ENCODE measurements around the gene VWA8.

Gene VWA8

DNA sequence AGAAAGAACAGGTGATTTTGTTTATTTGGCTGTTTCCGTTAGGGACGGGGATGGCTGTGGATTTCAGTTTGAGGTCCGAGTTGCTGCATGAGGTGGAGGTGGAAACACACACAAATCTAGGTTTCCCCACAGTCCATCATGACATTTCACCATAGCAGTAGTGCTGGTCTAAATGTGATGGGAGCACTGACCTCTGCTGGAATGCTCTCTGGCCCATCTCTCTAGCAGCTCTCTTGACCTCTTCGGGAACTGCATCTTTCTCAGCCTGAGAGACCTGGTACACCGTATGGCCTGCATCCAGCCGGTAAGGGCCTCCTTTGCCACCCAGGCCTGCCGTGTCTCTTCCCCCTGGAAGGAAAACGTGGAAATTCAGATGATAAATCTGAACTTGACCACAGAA lies 349.5 kb downstream of the VWA8 start:
- H3K27ac ChIP-seq: no peak overlapping the region
- no peaks in the 10 kb centered on the region for H3K27me3 ChIP-seq
- H3K9me3 ChIP-seq: no peaks in the 10 kb centered on the region
- H3K4me1 ChIP-seq: peaks cover 0 to 19% (median 6%) of the 10 kb centered on the region in 4 donors
- TF ChIP-seq, protein P1, sequence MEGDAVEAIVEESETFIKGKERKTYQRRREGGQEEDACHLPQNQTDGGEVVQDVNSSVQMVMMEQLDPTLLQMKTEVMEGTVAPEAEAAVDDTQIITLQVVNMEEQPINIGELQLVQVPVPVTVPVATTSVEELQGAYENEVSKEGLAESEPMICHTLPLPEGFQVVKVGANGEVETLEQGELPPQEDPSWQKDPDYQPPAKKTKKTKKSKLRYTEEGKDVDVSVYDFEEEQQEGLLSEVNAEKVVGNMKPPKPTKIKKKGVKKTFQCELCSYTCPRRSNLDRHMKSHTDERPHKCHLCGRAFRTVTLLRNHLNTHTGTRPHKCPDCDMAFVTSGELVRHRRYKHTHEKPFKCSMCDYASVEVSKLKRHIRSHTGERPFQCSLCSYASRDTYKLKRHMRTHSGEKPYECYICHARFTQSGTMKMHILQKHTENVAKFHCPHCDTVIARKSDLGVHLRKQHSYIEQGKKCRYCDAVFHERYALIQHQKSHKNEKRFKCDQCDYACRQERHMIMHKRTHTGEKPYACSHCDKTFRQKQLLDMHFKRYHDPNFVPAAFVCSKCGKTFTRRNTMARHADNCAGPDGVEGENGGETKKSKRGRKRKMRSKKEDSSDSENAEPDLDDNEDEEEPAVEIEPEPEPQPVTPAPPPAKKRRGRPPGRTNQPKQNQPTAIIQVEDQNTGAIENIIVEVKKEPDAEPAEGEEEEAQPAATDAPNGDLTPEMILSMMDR (IDR thresholded peaks at IDR 0.05): no peak
- peaks cover 12 to 27% (median 21%) of the 10 kb centered on the region in 3 donors for H3K36me3 ChIP-seq
- H3K4me3 ChIP-seq: no peak overlapping the region
- DNase-seq: no peak
- intact Hi-C loops (cut with DNase I; ENCODE audit: low total_unique reads): no loop called here

DNA sequence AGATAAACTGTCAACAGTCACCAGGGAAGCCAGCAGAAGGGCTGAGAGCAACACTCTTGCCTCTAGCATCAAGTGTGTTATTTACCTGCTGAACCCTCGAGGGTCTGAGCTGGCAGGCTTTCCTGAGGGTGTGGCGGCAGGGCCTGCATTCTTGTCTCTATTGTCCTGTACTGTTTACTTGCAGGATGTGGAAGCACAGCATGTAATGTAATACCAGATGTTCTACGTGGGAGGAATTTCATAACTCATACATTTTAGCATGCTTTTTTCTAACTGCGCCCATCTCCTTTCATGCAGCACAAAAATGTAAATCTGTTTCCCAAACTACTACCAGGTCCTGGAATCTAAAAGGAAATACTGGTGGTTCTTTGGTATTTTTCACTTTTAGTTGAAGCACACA lies 350.5 kb downstream of the VWA8 start:
- no peak overlapping the region for H3K4me3 ChIP-seq
- DNase-seq: no peak
- no peak overlapping the region for H3K27ac ChIP-seq
- H3K4me1 ChIP-seq: peaks cover 0 to 12% (median 6%) of the 10 kb centered on the region in 4 donors
- H3K27me3 ChIP-seq: no peaks in the 10 kb centered on the region
- peaks cover 12 to 29% (median 21%) of the 10 kb centered on the region in 3 donors for H3K36me3 ChIP-seq
- intact Hi-C loops (cut with DNase I; ENCODE audit: low total_unique reads): no loop called here
- TF ChIP-seq, protein P1 (IDR thresholded peaks at IDR 0.05): no peak
- H3K9me3 ChIP-seq: no peaks in the 10 kb centered on the region

DNA sequence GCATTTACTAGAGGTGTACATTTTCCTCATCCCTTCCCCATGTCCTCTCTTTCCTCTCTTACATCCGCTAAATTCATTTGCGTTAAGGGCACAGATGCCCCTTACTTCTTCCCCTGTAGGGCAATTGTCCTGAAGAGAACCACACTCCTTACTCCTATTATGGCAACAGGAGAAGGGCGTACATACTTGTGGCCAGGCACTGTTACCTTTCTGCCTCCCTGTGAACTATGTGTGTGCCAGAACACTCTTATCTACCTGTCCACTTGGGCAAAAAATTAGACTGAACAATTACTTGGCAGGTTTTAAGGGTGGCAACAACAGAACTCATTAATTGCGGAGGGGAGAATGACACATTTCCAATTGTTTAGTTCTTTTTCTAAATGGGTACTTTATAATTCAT lies 351.1 kb downstream of the VWA8 start:
- intact Hi-C loops (cut with DNase I; ENCODE audit: low total_unique reads): no loop called here
- H3K36me3 ChIP-seq: peaks cover 12 to 34% (median 21%) of the 10 kb centered on the region in 3 donors
- TF ChIP-seq, protein P1 (IDR thresholded peaks at IDR 0.05): no peak
- no peaks in the 10 kb centered on the region for H3K27me3 ChIP-seq
- H3K4me1 ChIP-seq: peaks cover 0 to 12% (median 5%) of the 10 kb centered on the region in 4 donors
- H3K27ac ChIP-seq: no peak overlapping the region
- H3K4me3 ChIP-seq: no peak overlapping the region
- DNase-seq: no peak
- no peaks in the 10 kb centered on the region for H3K9me3 ChIP-seq

DNA sequence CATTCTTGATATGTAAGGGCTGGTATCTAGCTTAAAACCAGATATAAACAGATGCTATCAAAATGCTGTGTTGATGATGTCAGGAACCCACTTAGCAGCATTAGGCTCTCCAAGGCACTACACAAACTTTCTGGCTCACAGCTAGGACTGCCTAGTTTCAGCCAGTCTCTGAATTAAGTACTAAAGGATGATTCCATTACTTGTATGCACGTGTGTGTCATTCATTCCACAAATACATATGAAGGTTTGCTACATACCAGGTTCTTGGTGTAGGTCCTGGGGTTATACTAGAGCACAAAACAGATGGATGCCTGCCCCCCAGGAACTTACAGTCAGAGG lies 352.1 kb downstream of the VWA8 start:
- no peak for DNase-seq
- TF ChIP-seq, protein P1 (IDR thresholded peaks at IDR 0.05): no peak
- no peaks in the 10 kb centered on the region for H3K9me3 ChIP-seq
- no peak overlapping the region for H3K27ac ChIP-seq
- no peak overlapping the region for H3K4me3 ChIP-seq
- intact Hi-C loops (cut with DNase I; ENCODE audit: low total_unique reads): no loop called here
- no peaks in the 10 kb centered on the region for H3K27me3 ChIP-seq
- peaks cover 0 to 3% (median under 1%) of the 10 kb centered on the region in 4 donors for H3K4me1 ChIP-seq
- peaks cover 7 to 37% (median 21%) of the 10 kb centered on the region in 3 donors for H3K36me3 ChIP-seq

DNA sequence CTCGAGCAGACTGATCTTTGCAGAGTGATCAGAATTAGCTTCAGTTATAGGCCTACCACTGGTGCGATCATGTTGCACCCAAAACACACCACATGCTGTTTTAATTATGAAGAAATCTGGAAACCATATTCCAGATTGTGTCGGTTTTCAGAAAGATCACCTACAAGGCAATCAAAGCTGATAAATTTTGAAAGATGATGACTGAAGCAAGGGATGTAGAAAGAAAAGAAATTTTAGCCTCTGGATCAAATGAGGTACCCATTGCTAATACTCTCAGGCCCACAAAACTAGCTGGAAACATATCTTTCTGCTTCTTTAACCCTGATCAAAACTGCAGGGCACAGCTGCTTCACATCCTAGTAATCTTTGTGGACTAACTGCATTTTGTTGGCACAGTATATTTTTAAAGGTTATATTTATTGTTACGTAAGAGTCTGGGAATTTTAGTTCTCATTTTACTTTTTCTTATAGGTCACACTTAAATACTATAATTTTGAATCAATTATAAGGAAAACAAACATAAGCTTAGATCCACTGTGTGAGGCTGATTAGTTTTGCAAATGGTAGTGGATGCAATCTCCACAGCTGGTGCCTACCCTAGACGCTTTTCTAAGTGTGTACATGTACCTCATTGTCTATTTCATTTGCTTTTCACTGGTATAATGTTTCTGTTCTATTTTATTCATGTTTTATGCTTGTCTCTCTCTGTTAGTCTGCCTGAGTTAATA lies 352.6 kb downstream of the VWA8 start:
- Histone ChIP-seq H3K4me1 (no peaks in the 10 kb centered on the region), H3K27me3 (no peaks in the 10 kb centered on the region), H3K27ac (no peak overlapping the region), H3K4me3 (no peak overlapping the region), H3K9me3 (no peaks in the 10 kb centered on the region), H3K36me3 (peaks cover 7 to 37% (median 21%) of the 10 kb centered on the region in 3 donors)
- no peak for DNase-seq
- intact Hi-C loops (cut with DNase I; ENCODE audit: low total_unique reads): no loop called here
- TF ChIP-seq, protein P1 (IDR thresholded peaks at IDR 0.05): no peak

Measured in tibial artery (tissue), 4 donors.